ENCODE measurements around the gene PID1.

Gene PID1

GRCh38 chr2:229261599-229261998 is 9.5 kb downstream of the PID1 start:
- Histone ChIP-seq H3K27me3 (no peaks in the 10 kb centered on the region), H3K9me3 (peaks cover 0 to 9% (median 6%) of the 10 kb centered on the region in 3 donors), H3K27ac (peak overlapping the region in 1 of 2 donors; percentile 54), H3K36me3 (peaks cover 0 to 11% (median 6%) of the 10 kb centered on the region in 3 donors), H3K4me1 (peaks cover 0 to 56% (median 0%) of the 10 kb centered on the region in 4 donors), H3K4me3 (no peak overlapping the region)
- peak in 1 of 2 donors; percentile 37 for DNase-seq
- intact Hi-C loops (cut with DNase I; ENCODE audit: low total_unique reads): no loop called here
- no peak for TF ChIP-seq CTCF (IDR thresholded peaks at IDR 0.05)

GRCh38 chr2:229261076-229261475 is 10.0 kb downstream of the PID1 start:
- Histone ChIP-seq H3K36me3 (peaks cover 0 to 11% (median 6%) of the 10 kb centered on the region in 3 donors), H3K27me3 (no peaks in the 10 kb centered on the region), H3K9me3 (peaks cover 0 to 9% (median 6%) of the 10 kb centered on the region in 3 donors), H3K27ac (peak overlapping the region in 1 of 2 donors; percentile 53), H3K4me1 (peaks cover 0 to 52% (median 0%) of the 10 kb centered on the region in 4 donors), H3K4me3 (no peak overlapping the region)
- DNase-seq: no peak
- intact Hi-C loops (cut with DNase I; ENCODE audit: low total_unique reads): no loop called here
- TF ChIP-seq CTCF (IDR thresholded peaks at IDR 0.05): no peak

- peaks cover 0 to 36% (median 0%) of the 10 kb centered on the region in 4 donors for H3K4me1 ChIP-seq
- H3K4me3 ChIP-seq: no peak overlapping the region
- H3K9me3 ChIP-seq: peaks cover 0 to 9% (median 6%) of the 10 kb centered on the region in 3 donors
- H3K36me3 ChIP-seq: peaks cover 0 to 11% (median 9%) of the 10 kb centered on the region in 3 donors
- DNase-seq: peak; percentile 78 to 84
- peak overlapping the region in 1 of 2 donors; percentile 45 for H3K27ac ChIP-seq
- no peak for TF ChIP-seq CTCF (IDR thresholded peaks at IDR 0.05)
- H3K27me3 ChIP-seq: no peaks in the 10 kb centered on the region
- intact Hi-C loops (cut with DNase I; ENCODE audit: low total_unique reads): no loop called here
Observed at GRCh38 chr2:229257985-229258384, 13.1 kb downstream of the PID1 start.

GRCh38 chr2:229256376-229256775 is 14.7 kb downstream of the PID1 start:
- Histone ChIP-seq H3K4me1 (peaks cover 0 to 37% (median 3%) of the 10 kb centered on the region in 4 donors), H3K27me3 (no peaks in the 10 kb centered on the region), H3K27ac (peak overlapping the region in 1 of 2 donors; percentile 45), H3K36me3 (peaks cover 0 to 9% (median 4%) of the 10 kb centered on the region in 3 donors), H3K9me3 (peaks cover 0 to 6% (median 6%) of the 10 kb centered on the region in 3 donors), H3K4me3 (no peak overlapping the region)
- TF ChIP-seq CTCF (IDR thresholded peaks at IDR 0.05): no peak
- intact Hi-C loops (cut with DNase I; ENCODE audit: low total_unique reads): no loop called here
- no peak for DNase-seq

- peak overlapping the region; percentile 1 to 12 for H3K27ac ChIP-seq
- TF ChIP-seq CTCF (IDR thresholded peaks at IDR 0.05): no peak
- intact Hi-C loops (cut with DNase I; ENCODE audit: low total_unique reads): no loop called here
Observed at GRCh38 chr2:229254206-229254605, 16.9 kb downstream of the PID1 start.

More at GRCh38 chr2:229254206-229254605, 16.9 kb downstream of the PID1 start:
- no peak for DNase-seq
- no peaks in the 10 kb centered on the region for H3K9me3 ChIP-seq
- H3K27me3 ChIP-seq: no peaks in the 10 kb centered on the region
- H3K36me3 ChIP-seq: peaks cover 0 to 3% (median 0%) of the 10 kb centered on the region in 3 donors
- no peak overlapping the region for H3K4me3 ChIP-seq
- peaks cover 0 to 35% (median 3%) of the 10 kb centered on the region in 4 donors for H3K4me1 ChIP-seq

Measured in tibial artery (tissue), 4 donors.